ES-I3 (cell line): ENCODE data around the gene LRCOL1.

ENCODE experiments used
- H3K36me3 ChIP-seq: 2 replicates; pipeline ENCODE4 v1.6.1; 2013; ENCODE audit warnings: mild to moderate bottlenecking, low read length, control low read depth, moderate library complexity; ENCODE audit not compliant: insufficient read depth
- H3K4me1 ChIP-seq: 2 replicates; pipeline ENCODE4 v1.6.1; 2013; ENCODE audit warnings: mild to moderate bottlenecking, control low read depth, low read length; ENCODE audit not compliant: insufficient read depth
- H3K9ac ChIP-seq: 2 replicates; pipeline ENCODE4 v1.6.1; 2013; ENCODE audit warnings: low read depth, mild to moderate bottlenecking, low read length, moderate library complexity
- H3K9me3 ChIP-seq: 2 replicates; pipeline ENCODE4 v1.6.1; 2013; ENCODE audit warnings: mild to moderate bottlenecking, low read length, moderate library complexity; ENCODE audit not compliant: control insufficient read depth, insufficient read depth

LRCOL1 gene

GRCh38 chr12:132641811-132642650 lies 31.6 kb upstream of the LRCOL1 start:
- no peaks in the 10 kb centered on the region for H3K9me3 ChIP-seq
- H3K9ac ChIP-seq = no peak overlapping the region
- H3K36me3 ChIP-seq = peaks cover 13% of the 10 kb centered on the region
- no peaks in the 10 kb centered on the region for H3K4me1 ChIP-seq

DNA sequence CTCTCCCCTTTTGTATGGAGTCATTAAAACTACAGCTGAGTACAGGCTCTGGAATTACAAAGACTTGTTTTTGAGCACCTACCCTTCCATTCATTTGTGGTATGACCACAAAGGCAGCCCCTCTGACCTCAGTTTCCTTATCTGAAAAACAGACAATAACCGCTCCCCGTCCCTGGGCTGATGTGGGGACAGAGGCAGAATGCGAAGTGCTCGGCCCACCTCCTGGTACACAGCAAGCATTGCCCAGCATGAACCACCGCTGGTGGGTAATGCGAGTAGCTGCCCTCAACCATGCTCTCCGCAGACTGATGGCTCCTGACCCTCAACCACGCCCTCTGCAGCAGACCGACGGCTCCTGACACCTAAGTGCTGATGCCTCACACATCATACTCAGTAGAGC lies 30.6 kb upstream of the LRCOL1 start:
- Histone ChIP-seq H3K9ac (no peak overlapping the region), H3K36me3 (peaks cover 20% of the 10 kb centered on the region), H3K4me1 (no peaks in the 10 kb centered on the region), H3K9me3 (no peaks in the 10 kb centered on the region)

DNA sequence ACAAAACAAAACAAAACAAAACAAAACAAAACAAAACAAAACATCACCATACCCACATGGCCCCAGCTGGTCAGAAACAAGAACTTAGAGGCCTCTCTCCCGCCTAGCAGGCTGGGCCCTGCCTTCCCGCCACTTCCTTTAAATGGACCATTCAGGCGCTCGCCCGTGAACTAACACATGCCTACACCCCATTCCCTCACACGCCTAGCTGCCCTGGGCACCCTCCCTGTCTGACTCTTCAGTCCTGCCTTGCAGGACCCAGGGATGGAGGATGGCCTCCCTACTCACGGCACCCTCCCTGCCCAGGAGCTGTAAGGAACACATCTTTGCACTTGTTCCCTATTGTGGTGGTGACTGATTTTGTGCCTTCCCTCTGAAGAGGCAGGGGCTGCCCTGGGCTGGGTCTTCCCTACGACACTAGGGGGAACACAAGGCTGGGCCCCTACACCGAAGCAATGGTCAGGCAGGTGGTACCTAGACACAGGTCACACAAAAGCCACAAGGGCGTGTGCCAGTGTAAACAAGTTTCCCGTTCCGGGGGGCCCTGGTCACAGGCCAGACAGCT lies 29.7 kb upstream of the LRCOL1 start:
- H3K9me3 ChIP-seq = no peaks in the 10 kb centered on the region
- peaks cover 26% of the 10 kb centered on the region for H3K36me3 ChIP-seq
- no peaks in the 10 kb centered on the region for H3K4me1 ChIP-seq
- H3K9ac ChIP-seq = no peak overlapping the region

- H3K9ac ChIP-seq = no peak overlapping the region
- H3K4me1 ChIP-seq = no peaks in the 10 kb centered on the region
- H3K36me3 ChIP-seq = peaks cover 26% of the 10 kb centered on the region
- H3K9me3 ChIP-seq = no peaks in the 10 kb centered on the region
Measured at GRCh38 chr12:132638541-132639408, 28.4 kb upstream of the LRCOL1 start.

DNA sequence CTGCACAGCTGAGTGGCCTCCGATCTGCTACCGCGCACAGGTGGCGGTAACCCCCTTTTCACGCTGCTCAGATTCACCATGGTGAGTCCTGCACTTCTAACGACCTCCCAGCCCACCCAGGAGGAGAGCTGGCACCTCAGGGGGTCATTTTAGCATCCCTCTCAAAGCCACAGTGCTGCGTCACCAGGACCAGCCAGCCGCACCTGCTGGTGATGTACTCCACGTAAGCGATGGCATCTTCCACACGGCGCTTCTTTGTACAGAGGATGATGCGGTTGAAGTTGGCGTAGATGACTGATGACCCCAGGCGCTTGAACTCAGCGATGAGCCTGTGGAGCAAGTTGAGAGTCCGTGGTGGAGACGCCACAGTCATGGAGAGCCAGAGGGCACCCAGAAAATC lies 27.4 kb upstream of the LRCOL1 start:
- Histone ChIP-seq H3K36me3 (peaks cover 26% of the 10 kb centered on the region), H3K9ac (no peak overlapping the region; the same call in 1 of the 2 replicates), H3K9me3 (no peaks in the 10 kb centered on the region), H3K4me1 (no peaks in the 10 kb centered on the region)

DNA sequence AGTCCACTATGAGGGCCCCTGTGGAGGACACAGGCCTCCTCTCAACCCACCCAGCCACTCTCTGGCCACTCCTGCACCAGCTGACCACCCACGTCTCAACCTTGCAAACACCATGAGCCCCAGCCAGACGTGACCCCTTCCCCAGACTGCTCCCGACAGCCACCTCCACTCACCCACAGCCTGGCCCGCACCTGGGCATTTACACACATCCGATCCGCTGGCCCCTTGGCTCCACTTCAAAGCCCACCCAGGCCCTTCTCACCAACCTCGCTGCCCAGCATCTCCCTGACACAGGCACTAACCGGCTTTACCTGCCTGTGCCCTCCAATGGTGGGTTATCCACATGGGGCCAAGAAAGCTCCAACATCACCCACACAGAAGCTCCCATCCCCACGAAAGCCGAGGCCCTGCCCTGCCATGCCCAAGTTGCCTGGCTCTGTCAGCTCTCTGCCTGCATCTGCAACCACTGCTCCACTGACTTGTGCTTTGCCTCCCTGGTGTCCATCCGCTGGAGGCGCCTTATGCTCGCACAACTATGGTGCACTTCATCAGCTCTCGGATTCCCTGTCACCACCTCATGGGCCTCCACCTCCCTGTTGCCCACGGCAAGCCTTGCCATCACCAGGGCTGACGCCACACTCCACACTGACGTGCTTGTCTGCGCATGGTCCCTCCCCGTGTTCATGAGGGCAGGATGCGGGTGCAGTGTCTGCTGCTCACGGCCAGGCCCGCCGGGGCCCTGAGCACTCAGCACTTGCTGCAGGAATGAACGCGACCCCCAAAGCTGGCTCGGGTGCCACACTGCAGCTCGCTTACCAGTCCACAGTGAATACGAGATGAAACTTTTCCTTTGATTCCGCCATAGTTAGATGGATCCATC lies 24.9 kb upstream of the LRCOL1 start:
- no peak overlapping the region for H3K9ac ChIP-seq
- no peaks in the 10 kb centered on the region for H3K9me3 ChIP-seq
- peaks cover 36% of the 10 kb centered on the region for H3K36me3 ChIP-seq
- no peaks in the 10 kb centered on the region for H3K4me1 ChIP-seq

- Histone ChIP-seq H3K4me1 (no peaks in the 10 kb centered on the region), H3K9ac (no peak overlapping the region), H3K9me3 (no peaks in the 10 kb centered on the region), H3K36me3 (peaks cover 36% of the 10 kb centered on the region)
Measured at GRCh38 chr12:132634411-132634990, 24.1 kb upstream of the LRCOL1 start.

- peaks cover 36% of the 10 kb centered on the region for H3K36me3 ChIP-seq
- no peak overlapping the region for H3K9ac ChIP-seq
- H3K9me3 ChIP-seq = no peaks in the 10 kb centered on the region
Measured at GRCh38 chr12:132633901-132634300, 23.5 kb upstream of the LRCOL1 start.

GRCh38 chr12:132633398-132633797 lies 23.0 kb upstream of the LRCOL1 start:
- Histone ChIP-seq H3K9ac (no peak overlapping the region), H3K9me3 (no peaks in the 10 kb centered on the region), H3K4me1 (no peaks in the 10 kb centered on the region), H3K36me3 (peaks cover 36% of the 10 kb centered on the region)

More at GRCh38 chr12:132633901-132634300, 23.5 kb upstream of the LRCOL1 start:
- H3K4me1 ChIP-seq = no peaks in the 10 kb centered on the region

DNA sequence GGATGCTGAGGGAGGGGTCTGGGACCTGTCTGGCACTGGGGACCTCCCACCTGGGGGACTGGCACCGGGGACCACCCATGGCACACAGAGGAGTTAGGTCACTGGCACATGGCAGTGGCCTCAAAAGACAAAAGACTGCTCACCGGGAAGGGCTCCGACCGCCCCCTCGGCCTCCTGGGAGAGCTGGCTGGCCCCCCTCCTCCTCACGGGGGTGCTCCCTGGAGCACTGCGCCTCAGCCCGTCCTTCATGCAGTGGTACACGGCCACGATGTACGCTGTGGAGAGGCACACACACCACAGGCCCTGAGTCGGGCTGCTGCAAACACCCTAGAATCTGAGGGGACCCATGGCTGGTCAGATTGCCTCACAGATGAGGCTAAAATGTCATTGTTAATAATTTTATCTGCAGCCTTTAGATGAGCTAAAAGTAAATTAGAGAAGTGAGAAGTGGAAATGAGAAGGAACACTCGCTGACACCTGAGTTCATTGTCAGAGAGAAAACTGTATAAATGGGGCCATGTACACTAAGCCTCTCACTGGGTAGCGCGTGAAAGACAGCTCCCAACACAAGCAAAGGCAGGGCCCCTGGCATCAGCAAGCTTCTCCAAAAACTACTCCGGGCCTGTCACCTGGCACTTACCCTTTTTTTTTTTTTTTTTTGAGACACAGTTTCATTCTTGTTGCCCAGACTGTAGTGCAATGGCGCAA lies 22.3 kb upstream of the LRCOL1 start:
- Histone ChIP-seq H3K9ac (no peak overlapping the region), H3K36me3 (peaks cover 32% of the 10 kb centered on the region), H3K9me3 (no peaks in the 10 kb centered on the region), H3K4me1 (no peaks in the 10 kb centered on the region)

DNA sequence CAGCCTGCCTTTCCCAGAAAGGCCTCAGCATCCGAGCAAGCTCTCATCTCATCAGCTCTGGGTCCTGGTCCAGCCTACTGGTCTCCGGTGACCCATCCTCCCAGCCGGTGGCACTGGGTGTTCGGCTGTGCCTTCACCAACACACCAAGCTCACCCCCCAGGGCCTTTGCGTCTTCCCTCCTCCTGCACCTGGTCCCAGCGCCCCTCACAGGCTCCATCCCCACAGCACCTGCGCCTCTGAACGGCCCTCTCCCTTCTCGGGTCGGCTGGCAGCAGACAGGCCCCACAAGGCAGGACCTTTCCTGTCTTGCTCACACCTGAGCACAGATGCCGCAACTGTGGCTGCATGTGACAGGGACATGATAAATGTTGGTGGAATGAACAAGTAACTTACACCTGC lies 21.3 kb upstream of the LRCOL1 start:
- Histone ChIP-seq H3K4me1 (no peaks in the 10 kb centered on the region), H3K9me3 (no peaks in the 10 kb centered on the region), H3K36me3 (peaks cover 25% of the 10 kb centered on the region), H3K9ac (no peak overlapping the region)

DNA sequence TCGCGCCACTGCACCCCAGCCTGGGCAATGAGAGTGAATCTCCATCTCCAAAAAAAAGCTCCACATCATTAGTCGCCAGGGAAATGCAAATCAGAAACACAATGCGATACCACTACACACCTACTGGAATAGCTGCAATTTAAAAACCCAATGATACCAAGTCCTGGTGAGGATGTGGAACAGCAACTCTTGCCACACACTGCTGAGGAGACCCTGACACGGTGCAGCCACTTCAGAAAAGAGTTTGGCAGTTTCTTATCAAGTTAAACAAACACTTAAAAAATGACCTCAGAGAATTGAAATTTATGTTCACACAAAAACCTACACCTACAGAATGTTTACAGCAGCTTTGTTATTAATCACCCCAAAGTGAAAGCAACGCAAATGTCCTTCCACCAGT lies 20.3 kb upstream of the LRCOL1 start:
- no peaks in the 10 kb centered on the region for H3K9me3 ChIP-seq
- peaks cover 18% of the 10 kb centered on the region for H3K36me3 ChIP-seq
- H3K4me1 ChIP-seq = no peaks in the 10 kb centered on the region
- H3K9ac ChIP-seq = no peak overlapping the region

DNA sequence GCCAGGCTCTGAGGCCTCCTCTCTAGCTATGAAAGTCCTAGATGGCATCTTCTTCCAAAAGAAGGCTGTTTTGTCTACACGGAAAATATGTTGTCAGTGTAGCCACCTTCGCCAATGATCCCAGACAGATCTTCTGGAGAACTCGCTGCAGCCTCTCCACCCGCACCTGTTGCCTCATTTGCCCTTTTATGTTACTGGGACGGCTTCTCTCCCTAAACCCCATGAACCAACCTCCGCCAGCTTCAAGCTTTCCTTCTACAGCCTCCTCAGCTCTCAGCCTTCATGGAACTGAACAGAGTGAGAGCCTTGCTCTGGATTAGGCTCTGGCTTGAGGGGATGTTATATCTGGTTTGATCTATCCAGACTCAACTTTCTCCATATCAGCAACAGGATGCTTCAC lies 18.9 kb upstream of the LRCOL1 start:
- peaks cover 15% of the 10 kb centered on the region; the same call in 1 of the 2 replicates for H3K36me3 ChIP-seq
- no peak overlapping the region for H3K9ac ChIP-seq
- no peaks in the 10 kb centered on the region for H3K4me1 ChIP-seq
- no peaks in the 10 kb centered on the region for H3K9me3 ChIP-seq
